MCF 10A (cell line): ENCODE measurements around the gene DDX18. TPM values are rescaled to one million over a fixed set of nuclear protein-coding genes. Genes with fewer than 3 reads are reported as not detected.

ENCODE experiments used
- BruUV-seq: library from RNA; stranded (reverse); fragments of 400-500 nt; replicated peaks from 2 replicates; lab custom pipeline; 2021; lab: Mats Ljungman, UMichigan
- CTCF ChIA-PET: fragments of 300-600 bp; sonication (Branson Sonifier 250); formaldehyde crosslinking; extraction: SDS; loops from one replicate; lab custom pipeline; 2021; ENCODE audit warnings: antibody characterized with exemption, inconsistent platforms; lab: Yijun Ruan, JAX
- POLR2A ChIA-PET: fragments of 300-600, 350-650 bp; sonication (Branson Sonifier 250); formaldehyde crosslinking; extraction: SDS; loops from one replicate; lab custom pipeline; 2020; ENCODE audit warnings: antibody characterized with exemption, inconsistent platforms; lab: Yijun Ruan, JAX
- DNase-seq: peaks from one replicate; pipeline ENCODE4 v3.0.0-alpha.2; 2018; ENCODE audit not compliant: unreplicated experiment
- H3K27ac Mint-ChIP-seq: one replicate; pipeline ENCODE4 v1.8.0; 2022; ENCODE audit warnings: mild to moderate bottlenecking, low read depth, mixed read lengths; ENCODE audit not compliant: unreplicated experiment
- H3K27me3 Mint-ChIP-seq: one replicate; pipeline ENCODE4 v1.8.0; 2022; ENCODE audit warnings: mixed read lengths; ENCODE audit not compliant: insufficient read depth, unreplicated experiment
- H3K36me3 Mint-ChIP-seq: one replicate; pipeline ENCODE4 v1.8.0; 2022; ENCODE audit warnings: mild to moderate bottlenecking, moderate library complexity, mixed read lengths; ENCODE audit not compliant: insufficient read depth, unreplicated experiment
- H3K4me1 Mint-ChIP-seq: one replicate; pipeline ENCODE4 v1.8.0; 2022; ENCODE audit warnings: mixed read lengths; ENCODE audit not compliant: insufficient read depth, unreplicated experiment
- H3K4me3 Mint-ChIP-seq: one replicate; pipeline ENCODE4 v1.8.0; 2022; ENCODE audit warnings: mild to moderate bottlenecking, moderate library complexity, mixed read lengths; ENCODE audit not compliant: unreplicated experiment
- H3K9me3 Mint-ChIP-seq: one replicate; pipeline ENCODE4 v1.8.0; 2022; ENCODE audit warnings: mixed read lengths; ENCODE audit not compliant: unreplicated experiment
- intact Hi-C: fragments of 100-400 bp; cut with micrococcal nuclease; formaldehyde crosslinking; loops from 2 replicates; pipeline ENCODE4 v1.14.1; 2022
- total RNA-seq: library from RNA; stranded (reverse); gene quantifications from 2 replicates; pipeline ENCODE4 v1.2.3, GENCODE V29; 2022
- TF ChIP-seq, protein P1 (sequence below): fragments of 200-600 bp; IDR thresholded peaks from one replicate; pipeline ENCODE4 v1.8.0; 2022; ENCODE audit warnings: antibody characterized with exemption, mild to moderate bottlenecking; ENCODE audit not compliant: unreplicated experiment

DDX18 gene
- total RNA-seq, 1 experiment from 2014 or later: 101 TPM

GRCh38 chr2:117851969-117852368 is 37.5 kb downstream of the DDX18 start:
- Mint-ChIP-seq H3K36me3 (no peaks in the 10 kb centered on the region), H3K4me1 (peaks cover 12% of the 10 kb centered on the region), H3K4me3 (no peak overlapping the region), H3K27me3 (peaks cover 15% of the 10 kb centered on the region), H3K27ac (no peak overlapping the region), H3K9me3 (no peaks in the 10 kb centered on the region)
- intact Hi-C loops: no loop called here
- no peak for DNase-seq
- ChIA-PET POLR2A (no interaction called here), CTCF (interaction anchor here (0.6 to 0.7 kb wide), 2 partner anchors 155 to 181 kb away, joined by 3 read pairs; no protein-coding TSS in a partner anchor)
- TF ChIP-seq, protein P1, sequence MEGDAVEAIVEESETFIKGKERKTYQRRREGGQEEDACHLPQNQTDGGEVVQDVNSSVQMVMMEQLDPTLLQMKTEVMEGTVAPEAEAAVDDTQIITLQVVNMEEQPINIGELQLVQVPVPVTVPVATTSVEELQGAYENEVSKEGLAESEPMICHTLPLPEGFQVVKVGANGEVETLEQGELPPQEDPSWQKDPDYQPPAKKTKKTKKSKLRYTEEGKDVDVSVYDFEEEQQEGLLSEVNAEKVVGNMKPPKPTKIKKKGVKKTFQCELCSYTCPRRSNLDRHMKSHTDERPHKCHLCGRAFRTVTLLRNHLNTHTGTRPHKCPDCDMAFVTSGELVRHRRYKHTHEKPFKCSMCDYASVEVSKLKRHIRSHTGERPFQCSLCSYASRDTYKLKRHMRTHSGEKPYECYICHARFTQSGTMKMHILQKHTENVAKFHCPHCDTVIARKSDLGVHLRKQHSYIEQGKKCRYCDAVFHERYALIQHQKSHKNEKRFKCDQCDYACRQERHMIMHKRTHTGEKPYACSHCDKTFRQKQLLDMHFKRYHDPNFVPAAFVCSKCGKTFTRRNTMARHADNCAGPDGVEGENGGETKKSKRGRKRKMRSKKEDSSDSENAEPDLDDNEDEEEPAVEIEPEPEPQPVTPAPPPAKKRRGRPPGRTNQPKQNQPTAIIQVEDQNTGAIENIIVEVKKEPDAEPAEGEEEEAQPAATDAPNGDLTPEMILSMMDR: no peak
- no TSS peak for BruUV-seq

- POLR2A ChIA-PET: no interaction called here
- CTCF ChIA-PET: interaction anchor here (0.6 to 1.2 kb wide), 3 partner anchors 12 to 39 kb away, joined by 3 to 6 read pairs (median 3); partner anchors contain the start of gene DDX18
- Mint-ChIP-seq H3K27ac (no peak overlapping the region), H3K9me3 (no peaks in the 10 kb centered on the region), H3K4me3 (no peak overlapping the region), H3K4me1 (peaks cover 12% of the 10 kb centered on the region), H3K36me3 (no peaks in the 10 kb centered on the region), H3K27me3 (peaks cover 15% of the 10 kb centered on the region)
- no TSS peak for BruUV-seq
- no peak for DNase-seq
- TF ChIP-seq, protein P1: no peak
- intact Hi-C loops: no loop called here
Measured at GRCh38 chr2:117853316-117853715, 38.8 kb downstream of the DDX18 start.

DNA sequence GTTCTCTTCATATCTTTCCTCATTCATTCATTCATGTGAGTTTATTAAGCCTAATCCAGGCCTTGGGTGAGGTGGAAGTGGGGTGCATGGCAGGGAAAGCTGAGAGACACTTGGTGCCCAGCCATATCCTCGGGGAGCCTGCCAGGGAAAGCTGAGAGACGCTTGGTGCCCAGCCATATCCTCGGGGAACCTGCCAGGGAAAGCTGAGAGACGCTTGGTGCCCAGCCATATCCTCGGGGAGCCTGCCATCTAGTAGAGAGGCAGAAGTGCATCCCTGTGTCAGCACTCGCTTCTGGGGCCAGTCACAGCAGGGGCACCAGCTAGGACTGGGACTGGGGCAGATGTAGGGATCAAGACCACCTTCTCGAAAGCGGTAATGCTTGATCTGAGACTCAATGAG is 39.4 kb downstream of the DDX18 start:
- H3K4me1 Mint-ChIP-seq: peaks cover 12% of the 10 kb centered on the region
- H3K9me3 Mint-ChIP-seq: no peaks in the 10 kb centered on the region
- intact Hi-C loops: no loop called here
- ChIA-PET CTCF (interaction anchor here (0.7 to 1.2 kb wide), 2 partner anchors 11 to 222 kb away, joined by 3 read pairs; no protein-coding TSS in a partner anchor), POLR2A (no interaction called here)
- H3K27me3 Mint-ChIP-seq: peaks cover 15% of the 10 kb centered on the region
- BruUV-seq: no TSS peak
- no peaks in the 10 kb centered on the region for H3K36me3 Mint-ChIP-seq
- H3K27ac Mint-ChIP-seq: no peak overlapping the region
- H3K4me3 Mint-ChIP-seq: no peak overlapping the region
- no peak for DNase-seq
- TF ChIP-seq, protein P1: no peak

- Mint-ChIP-seq H3K4me3 (no peak overlapping the region), H3K27me3 (peaks cover 14% of the 10 kb centered on the region), H3K9me3 (no peaks in the 10 kb centered on the region), H3K4me1 (peaks cover 12% of the 10 kb centered on the region), H3K27ac (no peak overlapping the region), H3K36me3 (no peaks in the 10 kb centered on the region)
- ChIA-PET CTCF (no interaction called here), POLR2A (no interaction called here)
- no TSS peak for BruUV-seq
- TF ChIP-seq, protein P1: no peak
- intact Hi-C loops: no loop called here
- no peak for DNase-seq
Measured at GRCh38 chr2:117854610-117855009, 40.1 kb downstream of the DDX18 start.
